HG02943 (cell line): ENCODE measurements around the gene SLX4IP.

ENCODE experiments used
- ATAC-seq: cut with Tn5 transposase; IDR thresholded peaks from one replicate; pipeline ENCODE4 v1.9.1; 2021; ENCODE audit warnings: mild to moderate bottlenecking, low read depth, moderate library complexity; ENCODE audit not compliant: unreplicated experiment

SLX4IP gene

GRCh38 chr20:10669843-10670446 lies 234.8 kb downstream of the SLX4IP start:
- ATAC-seq = no peak

- ATAC-seq = peak; percentile 30
Observed at GRCh38 chr20:10670501-10671220, 235.6 kb downstream of the SLX4IP start.

GRCh38 chr20:10671221-10671918 lies 236.3 kb downstream of the SLX4IP start:
- peak; percentile 28 for ATAC-seq

- ATAC-seq = no peak
Observed at GRCh38 chr20:10671919-10672623, 237.0 kb downstream of the SLX4IP start.

- no peak for ATAC-seq
Observed at GRCh38 chr20:10672624-10673127, 237.6 kb downstream of the SLX4IP start.

GRCh38 chr20:10673176-10673841 lies 238.2 kb downstream of the SLX4IP start:
- ATAC-seq = no peak

GRCh38 chr20:10673842-10674683 lies 239.0 kb downstream of the SLX4IP start, which contains the start of gene JAG1:
JAG1 (minus strand) TSS chr20:10673999; CDS start chr20:10673530, 469 bp downstream.
- peak; percentile 55 for ATAC-seq

GRCh38 chr20:10674684-10675449 lies 239.8 kb downstream of the SLX4IP start:
- ATAC-seq = peak; percentile 43

GRCh38 chr20:10675450-10675848 lies 240.3 kb downstream of the SLX4IP start:
- ATAC-seq = no peak

GRCh38 chr20:10676518-10676917 lies 241.4 kb downstream of the SLX4IP start:
- no peak for ATAC-seq
